HG03025 (cell line): ENCODE measurements around the gene GAL3ST3.
"Not testable (repeated sequence)": the region's sequence is repeated elsewhere in the genome, so short reads cannot be mapped to it uniquely, and the experiment has no call there.

Experiments used
- ATAC-seq: cut with Tn5 transposase; IDR thresholded peaks from one replicate; pipeline ENCODE4 v1.9.1; 2021; ENCODE audit warnings: mild to moderate bottlenecking, moderate library complexity; ENCODE audit not compliant: unreplicated experiment, low FRiP score

GAL3ST3 gene, protein sequence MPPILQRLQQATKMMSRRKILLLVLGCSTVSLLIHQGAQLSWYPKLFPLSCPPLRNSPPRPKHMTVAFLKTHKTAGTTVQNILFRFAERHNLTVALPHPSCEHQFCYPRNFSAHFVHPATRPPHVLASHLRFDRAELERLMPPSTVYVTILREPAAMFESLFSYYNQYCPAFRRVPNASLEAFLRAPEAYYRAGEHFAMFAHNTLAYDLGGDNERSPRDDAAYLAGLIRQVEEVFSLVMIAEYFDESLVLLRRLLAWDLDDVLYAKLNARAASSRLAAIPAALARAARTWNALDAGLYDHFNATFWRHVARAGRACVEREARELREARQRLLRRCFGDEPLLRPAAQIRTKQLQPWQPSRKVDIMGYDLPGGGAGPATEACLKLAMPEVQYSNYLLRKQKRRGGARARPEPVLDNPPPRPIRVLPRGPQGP

DNA sequence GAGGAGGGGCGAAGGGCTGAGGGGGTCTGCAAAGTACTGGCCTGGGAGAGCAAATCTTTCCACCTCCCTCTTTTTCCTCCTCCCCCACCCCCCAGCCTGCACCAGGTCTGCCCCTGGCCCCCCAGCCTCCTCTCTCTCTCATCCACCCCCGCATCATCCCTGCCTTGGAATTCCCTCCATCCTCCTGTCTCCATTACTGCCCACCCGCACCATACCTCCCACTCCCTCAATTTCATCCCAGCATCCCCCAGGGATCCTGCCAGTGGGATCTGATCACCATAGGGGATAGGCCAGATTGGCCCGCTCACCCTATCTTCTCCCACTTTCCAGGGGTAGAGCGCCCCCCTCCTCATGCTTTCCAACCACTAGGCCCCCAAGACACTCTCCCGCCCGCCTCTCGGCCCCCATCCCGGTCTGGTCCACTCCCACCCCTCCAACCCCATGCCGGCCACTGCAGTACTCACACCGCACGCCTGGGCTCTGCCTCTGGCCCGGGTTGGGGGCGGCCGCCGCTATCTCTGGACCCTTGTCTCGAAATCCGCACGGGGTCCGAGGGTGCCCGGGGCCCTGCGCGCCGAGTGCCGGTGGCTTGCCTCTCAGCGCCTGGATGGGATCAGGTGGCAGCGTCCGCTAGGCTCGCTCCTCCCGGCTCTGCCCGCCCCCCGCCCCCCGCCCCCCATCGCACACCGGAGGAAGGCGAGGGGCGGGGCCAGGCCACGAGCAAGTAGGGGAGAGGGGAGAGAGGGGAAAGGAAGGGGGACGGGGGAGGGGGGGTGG lies at the start of gene GAL3ST3:
TSS of gene GAL3ST3 (minus strand) at position 615 of the 777 bp plus-strand sequence. CDS start 3,746 bp downstream, outside the sequence.
- no peak for ATAC-seq

DNA sequence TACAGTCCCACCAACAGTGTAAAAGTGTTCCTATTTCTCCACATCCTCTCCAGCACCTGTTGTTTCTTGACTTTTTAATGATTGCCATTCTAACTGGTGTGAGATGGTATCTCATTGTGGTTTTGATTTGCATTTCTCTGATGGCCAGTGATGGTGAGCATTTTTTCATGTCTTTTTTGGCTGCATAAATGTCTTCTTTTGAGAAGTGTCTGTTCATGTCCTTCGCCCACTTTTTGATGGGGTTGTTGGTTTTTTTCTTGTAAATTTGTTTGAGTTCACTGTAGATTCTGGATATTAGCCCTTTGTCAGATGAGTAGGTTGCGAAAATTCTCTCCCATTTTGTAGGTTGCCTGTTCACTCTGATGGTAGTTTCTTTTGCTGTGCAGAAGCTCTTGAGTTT lies 43.2 kb upstream of the GAL3ST3 start:
- not testable (repeated sequence) for ATAC-seq

DNA sequence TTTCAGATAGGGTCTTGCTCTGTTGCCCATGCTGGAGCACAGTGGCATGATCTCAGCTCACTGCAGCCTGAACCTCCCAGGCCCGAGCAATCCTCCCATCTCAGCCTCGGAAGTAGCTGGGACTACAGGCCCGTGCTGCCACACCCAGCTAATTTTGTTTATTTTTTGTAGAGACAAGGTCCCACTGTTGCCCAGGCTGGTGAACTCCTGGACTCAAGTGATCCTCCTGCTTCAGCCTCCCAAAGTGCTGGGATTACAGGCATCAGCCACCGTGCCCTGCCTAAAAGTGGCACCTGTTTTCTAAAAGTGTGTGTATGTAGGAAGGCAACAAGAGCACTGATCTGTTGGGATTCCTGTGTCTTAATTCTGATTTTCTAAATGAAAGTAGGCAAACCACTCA lies 41.3 kb upstream of the GAL3ST3 start:
- no peak for ATAC-seq

DNA sequence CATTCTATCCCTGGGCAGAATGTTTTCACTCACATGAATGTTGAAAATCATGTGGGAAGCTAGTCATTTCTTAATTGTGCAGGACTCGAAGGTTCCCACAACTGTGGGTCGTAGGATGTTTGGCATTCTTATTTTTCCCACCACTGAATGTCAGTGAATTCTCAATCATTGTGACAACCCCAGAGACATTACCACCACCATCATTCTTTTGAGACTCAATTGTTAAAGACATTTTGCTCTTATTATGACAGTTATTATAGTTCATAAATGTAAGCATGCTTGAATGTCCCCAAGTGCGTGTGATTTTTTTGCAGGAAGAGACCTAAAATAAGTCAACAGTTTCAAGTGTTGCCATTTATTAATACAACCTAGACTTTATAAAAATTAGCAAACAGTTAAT lies 40.1 kb upstream of the GAL3ST3 start:
- no peak for ATAC-seq

DNA sequence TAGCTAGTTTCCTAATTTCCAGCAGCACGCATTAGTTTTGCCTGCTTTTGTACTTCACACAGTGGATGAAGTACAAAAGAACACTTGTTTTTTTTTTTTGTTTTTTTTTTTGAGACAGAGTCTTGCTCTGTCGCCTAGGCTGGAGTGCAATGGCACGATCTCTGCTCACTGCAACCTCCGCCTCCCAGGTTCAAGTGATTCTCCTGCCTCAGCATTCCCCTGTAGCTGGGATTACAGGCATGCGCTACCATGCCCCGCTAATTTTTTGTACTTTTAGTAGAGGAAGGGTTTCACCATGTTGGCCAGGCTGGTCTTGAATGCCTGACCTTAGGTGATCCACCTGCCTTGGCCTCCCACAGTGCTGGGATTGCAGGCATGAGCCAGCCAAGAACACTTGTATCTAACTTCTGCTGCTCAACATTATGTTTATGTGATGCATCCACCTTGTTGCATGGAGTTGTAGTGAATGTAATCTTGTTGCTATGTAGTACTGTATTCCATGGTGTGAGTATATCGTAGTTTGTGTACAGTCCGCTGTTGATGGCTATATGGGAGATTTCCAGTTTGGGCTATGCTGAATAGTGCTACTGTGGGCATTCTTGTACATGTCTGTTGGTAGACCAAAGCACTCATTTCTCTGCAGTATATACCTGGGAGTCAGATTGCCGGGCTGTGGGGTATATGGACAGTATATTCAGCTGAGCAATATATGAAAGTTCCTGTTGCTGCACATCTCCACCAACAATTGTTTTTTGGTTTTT lies 38.4 kb upstream of the GAL3ST3 start:
- no peak for ATAC-seq

DNA sequence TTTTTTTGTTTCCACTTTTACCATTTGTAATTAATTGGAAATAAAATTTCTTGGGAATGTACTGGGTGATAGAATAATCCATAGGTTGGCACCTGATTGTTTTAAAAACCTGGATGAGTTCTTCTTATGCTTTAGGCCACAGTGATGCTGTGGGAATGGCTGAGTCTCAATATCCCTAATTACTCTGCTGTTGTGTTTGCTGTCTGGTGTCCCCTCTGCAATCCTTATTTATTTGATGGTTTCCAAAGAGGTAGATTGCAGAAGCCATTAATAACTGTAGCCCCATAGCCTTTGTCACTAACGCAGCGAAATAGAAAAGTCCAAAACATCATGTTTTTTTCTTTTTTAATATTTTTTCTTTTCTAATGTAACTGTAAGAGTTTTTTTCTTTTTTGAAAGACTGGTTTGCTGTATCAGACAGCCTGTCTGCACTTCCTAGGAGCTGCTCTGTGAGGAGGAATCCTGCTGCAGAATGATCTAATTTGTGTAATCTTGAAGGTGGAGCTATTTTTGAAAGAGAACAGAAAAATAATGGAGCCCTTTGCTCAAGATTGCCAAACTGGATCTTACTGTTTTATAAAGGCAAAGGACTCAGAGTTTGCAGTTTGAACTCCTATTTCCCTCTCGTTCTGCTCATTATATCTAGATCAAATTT lies 36.0 kb upstream of the GAL3ST3 start:
- ATAC-seq = no peak

DNA sequence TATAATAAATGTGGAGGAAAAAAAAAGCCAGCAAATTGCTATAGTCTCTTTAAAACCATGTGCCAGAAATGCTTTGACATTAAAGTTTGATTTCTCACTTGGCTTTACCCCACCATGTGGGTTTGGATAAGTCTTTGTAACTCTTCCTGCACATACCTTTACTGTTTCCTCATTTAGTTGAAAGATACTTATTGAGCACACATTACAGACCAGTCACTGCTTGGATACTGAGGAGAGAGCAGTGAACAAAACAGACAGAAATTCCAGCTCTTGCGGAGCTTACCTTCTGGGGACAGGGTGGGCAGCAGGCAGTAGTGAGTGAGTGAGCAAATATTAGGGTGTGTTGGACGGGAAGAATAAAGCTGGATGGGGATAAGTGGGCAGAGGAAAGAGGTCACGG lies 34.8 kb upstream of the GAL3ST3 start:
- ATAC-seq = no peak

DNA sequence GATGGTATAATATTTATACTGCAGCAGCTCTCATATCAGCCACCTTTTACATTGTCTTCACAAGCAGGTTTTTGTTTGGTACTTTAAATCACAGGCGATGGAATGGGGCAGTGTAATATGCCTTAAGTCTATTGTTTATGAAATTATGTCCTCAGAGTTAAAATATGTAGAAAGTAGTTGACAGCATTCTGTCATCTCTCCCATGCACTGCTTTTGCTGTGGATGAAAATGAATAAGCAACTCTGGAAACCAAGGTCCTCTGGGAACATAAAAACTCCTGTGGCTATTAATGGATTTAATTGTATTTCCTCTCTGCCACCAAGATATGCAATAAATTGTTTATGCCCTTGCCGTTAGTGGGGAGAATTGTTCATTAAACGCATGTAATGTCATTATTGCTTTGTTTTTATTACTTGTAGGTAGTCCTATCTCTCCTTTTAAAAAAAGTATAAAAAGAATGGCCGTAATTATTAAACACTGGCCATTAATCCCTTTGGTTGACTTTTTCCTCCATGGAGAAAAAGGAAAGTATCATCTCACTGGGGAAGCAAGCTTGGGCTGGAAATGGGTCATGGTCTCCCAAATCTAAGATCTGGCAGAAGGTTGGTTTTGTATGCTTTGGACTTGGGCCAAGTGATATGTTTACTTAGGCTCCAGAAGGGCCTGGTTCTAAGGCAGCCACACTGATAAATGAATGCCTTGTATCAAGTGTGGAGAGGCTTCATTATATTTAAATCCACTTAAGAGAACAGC lies 34.2 kb upstream of the GAL3ST3 start:
- ATAC-seq = no peak

DNA sequence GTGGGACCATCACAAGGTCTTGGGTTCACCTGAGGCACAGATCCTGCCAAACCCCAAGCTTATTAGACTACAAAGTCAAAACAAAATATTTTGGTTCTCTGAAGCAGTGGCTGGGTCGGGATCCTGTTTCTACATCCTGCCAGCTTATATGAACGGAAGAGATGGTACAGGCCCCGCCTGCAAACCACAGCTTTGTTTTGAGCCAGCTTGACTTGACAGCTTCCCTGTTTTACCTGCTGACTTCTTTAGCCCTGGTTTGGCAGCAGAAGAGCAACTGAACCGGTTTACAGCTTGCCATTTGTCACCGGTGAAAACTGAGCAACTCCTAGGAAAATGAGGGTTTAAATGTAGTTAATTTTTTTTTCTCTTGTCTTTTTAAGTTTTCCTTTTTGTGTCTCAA lies 32.5 kb upstream of the GAL3ST3 start:
- ATAC-seq = no peak

DNA sequence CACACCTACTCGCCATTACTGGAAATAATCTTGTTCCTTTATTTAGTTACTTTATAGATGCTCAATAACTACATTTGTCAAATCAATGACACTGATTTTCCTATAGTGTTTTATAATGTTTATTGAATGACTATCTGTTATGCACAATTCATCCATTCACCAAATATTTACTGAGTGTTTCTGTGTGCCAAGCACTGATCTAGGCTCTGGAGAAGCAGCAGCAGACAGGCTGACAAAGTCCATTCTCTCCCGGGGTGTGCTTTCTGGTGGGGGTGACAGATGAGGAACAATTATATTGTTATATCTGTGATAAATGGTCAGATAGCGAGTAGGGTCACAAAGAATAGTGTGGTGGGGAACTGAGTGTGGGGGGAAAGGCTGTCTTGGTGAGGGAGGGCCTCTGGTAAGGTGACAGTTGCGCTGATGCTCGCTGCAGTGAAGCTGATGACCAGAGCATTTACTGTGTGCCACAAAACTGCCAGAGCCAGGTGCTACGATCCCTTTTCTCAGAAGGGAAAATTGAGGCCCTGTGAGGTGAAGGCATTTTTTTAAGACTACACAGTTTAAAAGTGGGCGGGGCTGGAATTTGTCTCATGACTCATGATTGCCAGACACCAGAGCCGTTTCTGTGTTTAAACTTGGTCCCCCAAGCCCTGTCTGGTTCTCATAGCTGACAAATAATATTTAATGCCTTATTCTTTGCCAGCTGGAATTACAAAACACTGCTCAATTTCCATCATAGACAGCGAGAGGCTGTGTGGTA lies 31.3 kb upstream of the GAL3ST3 start:
- no peak for ATAC-seq

DNA sequence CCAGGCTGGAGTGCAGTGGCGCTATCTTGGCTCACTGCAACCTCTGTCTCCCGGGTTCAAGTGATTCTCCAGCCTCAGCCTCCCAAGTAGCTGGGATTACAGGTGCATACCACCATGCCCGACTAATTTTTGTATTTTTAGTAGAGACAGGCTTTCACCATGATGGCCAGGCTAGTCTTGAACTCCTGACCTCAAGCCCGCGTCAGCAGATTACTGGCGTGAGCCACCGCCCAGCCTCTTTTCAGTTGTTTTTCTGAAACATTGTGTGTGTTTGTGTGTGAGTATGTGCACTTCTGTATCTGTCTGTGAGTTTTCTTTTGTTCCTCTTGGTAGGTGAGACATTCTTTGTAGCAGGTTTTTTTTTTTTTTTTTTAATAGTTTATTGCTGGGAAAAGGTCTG lies 30.0 kb upstream of the GAL3ST3 start:
- ATAC-seq = not testable (repeated sequence)

DNA sequence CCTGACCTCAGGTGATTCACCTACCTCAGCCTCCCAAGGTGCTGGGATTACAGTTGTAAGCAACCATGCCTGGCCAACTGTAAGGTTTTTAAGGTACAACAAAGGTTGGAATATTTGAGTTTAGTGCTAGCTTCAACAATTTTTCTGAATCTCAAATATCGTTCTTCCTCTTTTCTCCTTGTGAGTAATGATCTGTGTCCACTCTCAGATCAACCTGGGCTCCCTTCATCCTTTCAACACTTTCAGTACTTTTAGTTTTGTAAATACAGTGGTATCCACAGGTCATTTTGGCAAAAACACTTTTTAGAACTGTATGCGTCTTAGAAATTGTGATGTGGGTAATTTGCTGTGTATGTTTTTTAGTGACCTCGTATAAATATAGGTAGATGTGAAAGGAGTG lies 29.0 kb upstream of the GAL3ST3 start:
- ATAC-seq = no peak

DNA sequence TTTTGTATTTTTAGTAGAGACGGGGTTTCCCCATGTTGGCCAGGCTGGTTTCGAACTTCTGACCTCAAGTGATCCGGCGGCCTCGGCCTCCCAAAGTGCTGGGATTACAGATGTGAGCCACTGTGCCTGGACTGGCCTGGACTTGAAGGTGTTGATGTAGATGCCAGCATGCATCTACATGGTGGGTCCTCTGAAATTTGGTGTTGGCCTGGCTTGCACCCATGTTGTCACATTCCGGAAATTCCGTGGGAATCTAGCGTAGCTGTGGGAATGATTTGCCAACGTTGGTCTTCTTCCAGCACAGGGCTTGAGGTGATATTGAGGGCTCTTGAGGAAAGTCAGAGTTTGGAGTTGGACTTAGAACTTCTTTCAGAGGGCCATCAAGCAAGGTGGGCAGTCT lies 27.6 kb upstream of the GAL3ST3 start:
- no peak for ATAC-seq

DNA sequence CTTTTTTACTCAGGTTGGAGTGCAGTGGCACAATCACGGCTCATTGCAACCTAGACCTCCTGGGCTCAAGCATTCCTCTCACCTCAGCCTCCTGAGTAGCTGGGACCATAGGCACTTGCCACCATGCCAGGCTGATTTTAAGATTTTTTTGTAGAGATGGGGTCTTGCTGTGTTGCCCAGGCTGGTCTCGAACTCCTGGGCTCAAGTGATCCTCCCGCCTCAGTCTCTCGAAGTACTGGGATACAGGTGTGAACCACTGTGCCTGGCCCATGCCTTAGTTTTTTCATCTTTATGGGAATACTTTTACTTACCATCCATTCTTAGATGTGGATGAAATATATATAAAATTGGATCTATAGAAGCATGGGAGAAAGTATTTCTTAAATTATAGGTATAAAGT lies 26.3 kb upstream of the GAL3ST3 start:
- ATAC-seq = no peak

DNA sequence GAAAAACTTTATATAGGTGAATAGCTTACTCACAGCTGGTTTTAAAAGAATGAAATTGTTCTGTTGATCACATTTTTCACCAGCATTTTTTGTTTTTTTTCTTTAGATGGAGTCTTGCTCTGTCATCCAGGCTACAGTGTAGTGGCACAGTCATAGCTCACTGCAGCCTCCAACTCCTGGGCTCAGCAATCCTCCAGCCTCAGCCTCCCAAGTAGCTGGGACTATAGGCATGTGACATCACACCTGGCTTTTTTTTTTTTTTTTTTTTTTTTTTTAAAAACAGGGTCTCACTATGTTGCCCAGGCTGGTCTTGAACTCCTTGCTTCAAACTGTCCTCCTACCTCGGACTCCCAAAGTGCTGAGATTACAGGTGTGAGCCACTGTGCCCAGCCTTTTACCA lies 24.7 kb upstream of the GAL3ST3 start:
- no peak for ATAC-seq

DNA sequence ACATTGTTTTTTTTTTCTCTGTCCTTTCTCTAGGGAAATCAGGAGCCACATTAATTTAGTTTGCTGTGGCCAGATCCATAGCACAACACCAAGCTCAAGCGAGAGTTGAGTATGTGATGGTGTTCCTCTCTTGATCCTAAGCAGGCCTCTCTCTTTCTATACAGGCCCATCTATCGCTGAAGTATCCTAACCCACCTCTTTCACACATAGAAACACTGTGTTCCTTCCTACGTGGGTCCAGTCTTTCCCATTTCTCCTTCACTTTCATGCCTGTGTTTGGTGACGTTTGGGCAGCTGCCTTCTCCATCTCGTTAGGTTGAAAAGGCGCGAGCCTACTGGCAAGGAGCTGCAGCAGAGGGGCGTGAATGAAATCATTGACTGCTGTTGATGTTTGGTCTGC lies 23.6 kb upstream of the GAL3ST3 start:
- ATAC-seq = no peak

DNA sequence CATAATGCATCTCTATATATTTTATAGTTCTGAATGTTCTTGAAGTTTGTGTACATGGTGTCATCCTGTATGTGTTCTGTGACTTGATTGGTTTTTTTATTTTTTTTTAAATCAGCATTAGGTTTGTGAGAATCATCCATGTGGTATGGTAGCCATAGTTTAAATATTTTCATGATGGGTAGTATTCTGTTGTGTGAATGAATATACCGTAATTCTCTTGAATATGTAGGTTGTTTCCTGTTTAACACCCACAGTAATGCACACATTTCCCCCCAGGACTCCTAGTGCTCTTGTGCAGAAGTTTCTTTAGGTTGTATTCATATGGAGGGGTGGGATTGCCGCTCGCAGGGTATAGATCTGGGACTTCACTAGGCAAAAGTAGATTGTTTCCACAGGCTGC lies 23.1 kb upstream of the GAL3ST3 start:
- ATAC-seq = no peak

DNA sequence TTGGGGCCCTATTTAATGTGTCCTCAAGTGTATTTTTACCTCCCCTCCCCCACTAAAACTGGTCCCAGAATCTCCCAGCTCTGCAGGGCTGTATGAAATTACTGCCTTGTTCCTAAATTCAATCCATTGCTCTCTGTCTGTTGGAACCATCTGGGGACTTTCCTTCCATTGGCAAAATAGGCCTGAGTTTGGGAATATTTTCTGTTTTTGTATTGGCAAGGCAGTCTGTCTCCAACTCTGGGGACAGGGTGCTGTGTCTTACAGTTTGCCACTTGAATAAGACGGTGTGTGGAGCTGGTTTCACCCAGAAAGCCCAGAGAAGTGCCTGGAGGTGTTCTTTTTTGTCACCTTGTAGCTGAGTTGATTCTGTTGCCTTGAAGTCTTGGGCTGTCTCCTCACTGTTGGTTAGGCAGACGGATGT lies 22.4 kb upstream of the GAL3ST3 start:
- no peak for ATAC-seq
